ENCODE measurements around the gene FRY.

DNA sequence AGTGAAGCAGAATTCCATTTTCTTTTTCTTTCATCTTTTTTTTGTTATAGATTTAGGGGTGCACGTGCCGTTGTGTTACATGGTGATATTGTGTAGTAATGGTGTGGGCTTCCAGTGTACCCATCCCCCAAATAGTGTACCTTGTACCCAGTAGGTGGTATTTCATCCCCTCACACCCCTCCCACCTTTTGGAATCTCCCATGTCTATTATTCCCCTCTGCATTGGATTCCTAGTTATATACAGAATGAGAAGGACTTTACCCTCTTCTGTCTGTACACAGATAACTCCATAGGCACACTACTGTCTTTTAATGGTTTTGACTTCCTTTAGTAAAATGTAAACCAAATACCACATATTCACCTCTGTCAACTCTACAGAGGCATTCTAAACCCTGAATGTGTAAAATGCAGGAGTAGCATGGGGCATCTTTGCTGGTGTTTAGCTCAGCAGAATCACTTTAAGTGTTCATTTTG lies 28.0 kb downstream of the FRY start:
- TF ChIP-seq, protein P1, sequence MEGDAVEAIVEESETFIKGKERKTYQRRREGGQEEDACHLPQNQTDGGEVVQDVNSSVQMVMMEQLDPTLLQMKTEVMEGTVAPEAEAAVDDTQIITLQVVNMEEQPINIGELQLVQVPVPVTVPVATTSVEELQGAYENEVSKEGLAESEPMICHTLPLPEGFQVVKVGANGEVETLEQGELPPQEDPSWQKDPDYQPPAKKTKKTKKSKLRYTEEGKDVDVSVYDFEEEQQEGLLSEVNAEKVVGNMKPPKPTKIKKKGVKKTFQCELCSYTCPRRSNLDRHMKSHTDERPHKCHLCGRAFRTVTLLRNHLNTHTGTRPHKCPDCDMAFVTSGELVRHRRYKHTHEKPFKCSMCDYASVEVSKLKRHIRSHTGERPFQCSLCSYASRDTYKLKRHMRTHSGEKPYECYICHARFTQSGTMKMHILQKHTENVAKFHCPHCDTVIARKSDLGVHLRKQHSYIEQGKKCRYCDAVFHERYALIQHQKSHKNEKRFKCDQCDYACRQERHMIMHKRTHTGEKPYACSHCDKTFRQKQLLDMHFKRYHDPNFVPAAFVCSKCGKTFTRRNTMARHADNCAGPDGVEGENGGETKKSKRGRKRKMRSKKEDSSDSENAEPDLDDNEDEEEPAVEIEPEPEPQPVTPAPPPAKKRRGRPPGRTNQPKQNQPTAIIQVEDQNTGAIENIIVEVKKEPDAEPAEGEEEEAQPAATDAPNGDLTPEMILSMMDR (IDR thresholded peaks at IDR 0.05): no peak
- TF ChIP-seq POLR2A (IDR thresholded peaks at IDR 0.05): no peak
